Measurements from ENCODE around the gene DYNC1I1.

GRCh38 chr7:95828824-95829790 lies 56.8 kb downstream of the DYNC1I1 start:
- TF ChIP-seq CTCF (conservative IDR thresholded peaks at IDR 0.05; ENCODE audit: low read depth in 2 of 2): no peak
- no peak for TF ChIP-seq POLR2AphosphoS5 (IDR thresholded peaks at IDR 0.05; ENCODE audit: low read depth)
- no peak; the same call in 1 of the 2 replicates for TF ChIP-seq NANOG (IDR thresholded peaks at IDR 0.05; ENCODE audit: borderline replicate concordance)
- TF ChIP-seq JUNB (IDR thresholded peaks at IDR 0.05; ENCODE audit: unreplicated experiment): no peak
- no peak for TF ChIP-seq CREB1 (CRISPR knock-in tag; IDR thresholded peaks at IDR 0.05; ENCODE audit: low read depth)
- no peak for TF ChIP-seq EZH2phosphoT487 (IDR thresholded peaks at IDR 0.05; ENCODE audit: unreplicated experiment)
- TF ChIP-seq ZNF331 (CRISPR knock-in tag; IDR thresholded peaks at IDR 0.05; ENCODE audit: low read depth): no peak
- TF ChIP-seq, protein P1, sequence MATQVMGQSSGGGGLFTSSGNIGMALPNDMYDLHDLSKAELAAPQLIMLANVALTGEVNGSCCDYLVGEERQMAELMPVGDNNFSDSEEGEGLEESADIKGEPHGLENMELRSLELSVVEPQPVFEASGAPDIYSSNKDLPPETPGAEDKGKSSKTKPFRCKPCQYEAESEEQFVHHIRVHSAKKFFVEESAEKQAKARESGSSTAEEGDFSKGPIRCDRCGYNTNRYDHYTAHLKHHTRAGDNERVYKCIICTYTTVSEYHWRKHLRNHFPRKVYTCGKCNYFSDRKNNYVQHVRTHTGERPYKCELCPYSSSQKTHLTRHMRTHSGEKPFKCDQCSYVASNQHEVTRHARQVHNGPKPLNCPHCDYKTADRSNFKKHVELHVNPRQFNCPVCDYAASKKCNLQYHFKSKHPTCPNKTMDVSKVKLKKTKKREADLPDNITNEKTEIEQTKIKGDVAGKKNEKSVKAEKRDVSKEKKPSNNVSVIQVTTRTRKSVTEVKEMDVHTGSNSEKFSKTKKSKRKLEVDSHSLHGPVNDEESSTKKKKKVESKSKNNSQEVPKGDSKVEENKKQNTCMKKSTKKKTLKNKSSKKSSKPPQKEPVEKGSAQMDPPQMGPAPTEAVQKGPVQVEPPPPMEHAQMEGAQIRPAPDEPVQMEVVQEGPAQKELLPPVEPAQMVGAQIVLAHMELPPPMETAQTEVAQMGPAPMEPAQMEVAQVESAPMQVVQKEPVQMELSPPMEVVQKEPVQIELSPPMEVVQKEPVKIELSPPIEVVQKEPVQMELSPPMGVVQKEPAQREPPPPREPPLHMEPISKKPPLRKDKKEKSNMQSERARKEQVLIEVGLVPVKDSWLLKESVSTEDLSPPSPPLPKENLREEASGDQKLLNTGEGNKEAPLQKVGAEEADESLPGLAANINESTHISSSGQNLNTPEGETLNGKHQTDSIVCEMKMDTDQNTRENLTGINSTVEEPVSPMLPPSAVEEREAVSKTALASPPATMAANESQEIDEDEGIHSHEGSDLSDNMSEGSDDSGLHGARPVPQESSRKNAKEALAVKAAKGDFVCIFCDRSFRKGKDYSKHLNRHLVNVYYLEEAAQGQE (IDR thresholded peaks at IDR 0.05; ENCODE audit: unreplicated experiment): no peak

All from GM23338 (cell line).